PC-3 (cell line): Measurements from ENCODE around the gene CCL22.

Source experiments
- CTCF ChIP-seq: fragments of 300-600 bp; sonication (generic); conservative IDR thresholded peaks from 2 replicates; pipeline ENCODE4 v1.5.1; 2017; ENCODE audit warnings: antibody characterized with exemption, low read depth, mild to moderate bottlenecking, low read length
- EZH2 ChIP-seq: fragments of 300-600 bp; sonication (generic); IDR thresholded peaks from one replicate; pipeline ENCODE4 v1.6.1; 2017; ENCODE audit warnings: antibody characterized with exemption, mild to moderate bottlenecking, low read length; ENCODE audit not compliant: unreplicated experiment
- EZH2phosphoT487 ChIP-seq: fragments of 300-600 bp; sonication (generic); IDR thresholded peaks from 2 replicates; pipeline ENCODE4 v1.6.1; 2018; ENCODE audit warnings: mild to moderate bottlenecking, antibody characterized with exemption, low read length, borderline replicate concordance

- TF ChIP-seq CTCF (no peak), EZH2 (no peak), EZH2phosphoT487 (no peak)
Measured at GRCh38 chr16:57385083-57385482, 26.5 kb downstream of the CCL22 start.
